Karpas-422 (cell line): ENCODE data around the gene RABAC1. TPM values are rescaled to one million over a fixed set of nuclear protein-coding genes. Genes with fewer than 3 reads are reported as not detected.

Source experiments
- DNase-seq: peaks from one replicate; pipeline ENCODE4 v3.0.0-alpha.2; 2015
- H2AFZ ChIP-seq: fragments of 200-600 bp; sonication (generic); 2 replicates; pipeline ENCODE4 v1.6.1; 2014; ENCODE audit warnings: antibody characterized with exemption, low read length, mixed read lengths
- H3K27ac ChIP-seq: fragments of 200-600 bp; sonication (generic); 2 replicates; pipeline ENCODE4 v1.5.1; 2014; ENCODE audit warnings: mild to moderate bottlenecking, low read length, moderate library complexity
- H3K27me3 ChIP-seq: fragments of 200-600 bp; sonication (generic); 2 replicates; pipeline ENCODE4 v1.6.1; 2014; ENCODE audit warnings: low read length, mixed read lengths
- H3K36me3 ChIP-seq: fragments of 200-600 bp; sonication (generic); 2 replicates; pipeline ENCODE4 v1.6.1; 2014; ENCODE audit warnings: low read length, mixed read lengths; ENCODE audit not compliant: insufficient read depth
- H3K4me1 ChIP-seq: fragments of 200-600 bp; sonication (generic); 2 replicates; pipeline ENCODE4 v1.6.1; 2014; ENCODE audit warnings: mild to moderate bottlenecking, low read length, mixed read lengths
- H3K4me2 ChIP-seq: fragments of 200-600 bp; sonication (generic); 2 replicates; pipeline ENCODE4 v1.6.1; 2014; ENCODE audit warnings: low read length, low read depth, mild to moderate bottlenecking; ENCODE audit not compliant: poor library complexity, severe bottlenecking
- H3K4me3 ChIP-seq: fragments of 200-600 bp; sonication (generic); 2 replicates; pipeline ENCODE4 v1.5.1; 2014; ENCODE audit warnings: mild to moderate bottlenecking, antibody characterized with exemption, low read length, mixed read lengths
- H3K79me2 ChIP-seq: fragments of 200-600 bp; sonication (generic); 2 replicates; pipeline ENCODE4 v1.6.1; 2014; ENCODE audit warnings: mild to moderate bottlenecking, low read length, mixed read lengths
- H3K9ac ChIP-seq: fragments of 200-600 bp; sonication (generic); 2 replicates; pipeline ENCODE4 v1.6.0; 2014; ENCODE audit warnings: low read length
- H3K9me2 ChIP-seq: fragments of 200-600 bp; sonication (generic), shearing (Covaris generic); replicated peaks from 2 replicates; pipeline ENCODE4 v1.6.0; 2014; ENCODE audit warnings: mild to moderate bottlenecking, low read length, moderate library complexity; ENCODE audit not compliant: insufficient read depth
- H3K9me3 ChIP-seq: fragments of 300-700, 200-600 bp; sonication (generic); 2 replicates; pipeline ENCODE4 v1.6.1; 2014; ENCODE audit warnings: low read length, mixed read lengths
- H4K20me1 ChIP-seq: fragments of 200-600 bp; sonication (generic); 2 replicates; pipeline ENCODE4 v1.6.1; 2014; ENCODE audit warnings: mild to moderate bottlenecking, antibody characterized with exemption, low read length, low read depth; ENCODE audit not compliant: insufficient read depth
- total RNA-seq: library from RNA; depleted of rRNA; stranded (reverse); fragments of >200 nt; shearing (Covaris generic); gene quantifications from 2 replicates; pipeline ENCODE4 v1.2.3, GENCODE V29; 2014; ENCODE audit warnings: low replicate concordance

The RABAC1 gene
- total RNA-seq, 1 experiment from 2014 or later = 270 TPM

DNA sequence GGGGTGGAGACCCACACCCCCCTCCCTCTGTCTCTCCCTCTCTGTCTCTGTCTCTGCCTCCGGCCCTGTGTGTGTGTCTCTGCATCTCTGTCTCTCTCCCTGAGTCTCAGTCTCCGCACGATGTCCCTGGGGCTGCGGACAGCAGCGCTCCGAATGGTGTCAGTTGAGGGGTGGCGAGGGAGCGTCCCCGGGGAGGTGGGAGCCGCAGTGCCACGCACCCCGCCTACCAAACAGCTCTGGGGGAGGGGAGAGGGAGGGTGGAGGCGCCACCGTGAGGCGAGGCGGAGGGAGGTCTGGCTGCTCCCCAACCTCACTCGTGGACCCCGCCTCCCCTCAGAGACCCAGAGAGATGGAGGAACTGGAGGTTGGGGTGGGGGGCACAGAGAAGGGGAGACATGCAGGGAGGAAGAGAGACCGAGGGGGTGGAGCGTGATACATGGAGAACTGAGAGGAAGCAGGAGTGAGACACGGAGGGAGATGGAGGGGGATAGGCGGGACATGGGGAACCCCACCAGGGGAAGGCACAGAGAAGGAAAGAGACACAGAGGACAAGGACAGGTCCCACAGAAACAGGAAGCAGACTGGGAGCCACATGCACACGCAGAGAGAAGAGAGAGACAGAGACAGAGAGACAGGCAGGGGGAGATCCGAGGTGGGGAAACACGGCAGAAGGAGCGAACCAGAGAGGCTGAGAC lies 38.1 kb downstream of the RABAC1 start:
- Histone ChIP-seq H3K36me3 (no peaks in the 10 kb centered on the region), H3K4me1 (no peaks in the 10 kb centered on the region), H3K9me3 (no peaks in the 10 kb centered on the region), H3K27me3 (no peaks in the 10 kb centered on the region), H3K4me3 (no peak overlapping the region), H2AFZ (no peak overlapping the region), H3K9me2 (no peaks in the 10 kb centered on the region), H3K27ac (no peak overlapping the region), H4K20me1 (no peaks in the 10 kb centered on the region), H3K9ac (no peak overlapping the region), H3K4me2 (no peak overlapping the region), H3K79me2 (no peaks in the 10 kb centered on the region)
- no peak for DNase-seq

GRCh38 chr19:41919948-41920712 lies 39.0 kb downstream of the RABAC1 start:
- no peaks in the 10 kb centered on the region for H3K9me3 ChIP-seq
- no peak for DNase-seq
- H4K20me1 ChIP-seq = 0 out of 2 replicates have a peak, but pooled peaks cover 5% of the 10 kb centered on the region
- H3K27ac ChIP-seq = no peak overlapping the region
- H3K4me1 ChIP-seq = no peaks in the 10 kb centered on the region
- H2AFZ ChIP-seq = no peak overlapping the region
- no peaks in the 10 kb centered on the region for H3K36me3 ChIP-seq
- no peak overlapping the region for H3K4me2 ChIP-seq
- H3K27me3 ChIP-seq = no peaks in the 10 kb centered on the region
- no peaks in the 10 kb centered on the region for H3K9me2 ChIP-seq
- H3K4me3 ChIP-seq = no peak overlapping the region
- H3K9ac ChIP-seq = no peak overlapping the region
- no peaks in the 10 kb centered on the region for H3K79me2 ChIP-seq

GRCh38 chr19:41918653-41919244 lies 40.4 kb downstream of the RABAC1 start:
- DNase-seq = no peak
- Histone ChIP-seq H3K9ac (no peak overlapping the region), H4K20me1 (peaks cover 5% of the 10 kb centered on the region; the same call in 1 of the 2 replicates), H3K79me2 (no peaks in the 10 kb centered on the region), H3K9me2 (no peaks in the 10 kb centered on the region), H3K27ac (no peak overlapping the region), H2AFZ (no peak overlapping the region), H3K4me3 (no peak overlapping the region), H3K9me3 (no peaks in the 10 kb centered on the region), H3K36me3 (no peaks in the 10 kb centered on the region), H3K4me1 (no peaks in the 10 kb centered on the region), H3K27me3 (no peaks in the 10 kb centered on the region), H3K4me2 (no peak overlapping the region)

- H3K9ac ChIP-seq = no peak overlapping the region
- peaks cover 8% of the 10 kb centered on the region; the same call in 1 of the 2 replicates for H4K20me1 ChIP-seq
- no peaks in the 10 kb centered on the region for H3K79me2 ChIP-seq
- H3K27me3 ChIP-seq = no peaks in the 10 kb centered on the region
- no peak overlapping the region for H3K4me2 ChIP-seq
- H3K9me2 ChIP-seq = no peaks in the 10 kb centered on the region
- no peak overlapping the region for H3K4me3 ChIP-seq
- no peaks in the 10 kb centered on the region for H3K36me3 ChIP-seq
- H3K4me1 ChIP-seq = no peaks in the 10 kb centered on the region
- H2AFZ ChIP-seq = no peak overlapping the region
- no peak overlapping the region for H3K27ac ChIP-seq
- no peak for DNase-seq
- no peaks in the 10 kb centered on the region for H3K9me3 ChIP-seq
Observed at GRCh38 chr19:41918095-41918494, 41.0 kb downstream of the RABAC1 start.

DNA sequence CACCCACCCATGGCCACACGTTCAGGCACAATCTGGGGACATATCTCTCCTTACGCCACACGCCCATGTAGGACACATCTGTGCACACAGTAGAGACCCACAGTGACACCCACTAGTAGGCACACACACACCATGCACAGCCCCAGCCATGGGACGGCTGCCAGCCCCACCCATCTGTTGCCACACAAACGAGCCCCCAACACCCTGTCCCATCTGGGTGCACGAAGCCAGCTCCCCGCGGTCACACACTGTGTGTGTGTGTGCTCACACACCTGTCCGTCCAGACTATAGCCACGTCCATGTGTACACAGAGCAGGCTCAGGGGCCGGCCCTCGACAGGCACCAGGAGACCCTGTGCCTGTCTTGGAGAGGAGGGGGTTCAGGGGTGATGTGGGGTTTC lies 41.4 kb downstream of the RABAC1 start:
- Histone ChIP-seq H3K4me1 (no peaks in the 10 kb centered on the region), H3K9me2 (no peaks in the 10 kb centered on the region), H3K4me2 (no peak overlapping the region), H3K79me2 (no peaks in the 10 kb centered on the region), H4K20me1 (peaks cover 8% of the 10 kb centered on the region; the same call in 1 of the 2 replicates), H3K9ac (no peak overlapping the region), H2AFZ (no peak overlapping the region), H3K27me3 (no peaks in the 10 kb centered on the region), H3K4me3 (no peak overlapping the region), H3K27ac (no peak overlapping the region), H3K36me3 (no peaks in the 10 kb centered on the region), H3K9me3 (no peaks in the 10 kb centered on the region)
- no peak for DNase-seq

DNA sequence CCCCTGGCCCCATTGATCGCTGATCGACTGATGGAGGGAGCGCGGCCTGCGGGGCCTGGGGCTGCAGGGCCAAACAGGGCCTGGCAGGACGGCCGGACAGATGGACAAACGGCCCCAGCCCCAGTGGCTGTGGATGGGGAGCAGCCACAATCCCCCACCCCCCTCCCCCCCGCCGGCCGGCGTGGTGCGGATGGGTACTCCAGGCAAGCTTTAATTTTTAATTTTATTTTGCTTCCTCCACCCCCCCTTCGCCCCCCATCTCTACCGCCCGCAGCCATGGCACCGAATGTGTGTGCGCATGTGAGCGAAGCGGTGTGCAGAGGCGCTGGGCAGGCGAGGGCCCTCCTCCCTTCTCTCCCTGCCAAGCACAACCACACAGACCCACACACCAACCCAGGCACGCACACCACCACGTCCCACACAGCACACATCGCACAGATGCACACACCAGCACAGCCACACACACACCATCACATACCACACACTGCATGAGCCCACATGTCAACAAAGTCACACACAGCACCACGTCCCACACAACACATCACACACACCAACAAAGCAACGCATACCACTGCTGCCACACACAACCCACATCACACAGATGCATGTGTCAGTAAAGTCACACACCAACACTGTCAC lies 43.2 kb downstream of the RABAC1 start:
- peaks cover 12% of the 10 kb centered on the region; the same call in 1 of the 2 replicates for H4K20me1 ChIP-seq
- no peak for DNase-seq
- no peak overlapping the region for H3K4me3 ChIP-seq
- peaks cover 10% of the 10 kb centered on the region for H3K4me1 ChIP-seq
- H3K9ac ChIP-seq = no peak overlapping the region
- no peaks in the 10 kb centered on the region for H3K27me3 ChIP-seq
- no peaks in the 10 kb centered on the region for H3K9me3 ChIP-seq
- no peak overlapping the region for H2AFZ ChIP-seq
- no peaks in the 10 kb centered on the region for H3K36me3 ChIP-seq
- no peaks in the 10 kb centered on the region for H3K79me2 ChIP-seq
- no peak overlapping the region for H3K27ac ChIP-seq
- no peak overlapping the region for H3K4me2 ChIP-seq
- no peaks in the 10 kb centered on the region for H3K9me2 ChIP-seq

- peaks cover 16% of the 10 kb centered on the region; the same call in 1 of the 2 replicates for H4K20me1 ChIP-seq
- no peak overlapping the region for H3K4me2 ChIP-seq
- H3K27ac ChIP-seq = no peak overlapping the region
- H3K4me3 ChIP-seq = no peak overlapping the region
- H3K9me3 ChIP-seq = no peaks in the 10 kb centered on the region
- no peak overlapping the region for H2AFZ ChIP-seq
- H3K4me1 ChIP-seq = peaks cover 10% of the 10 kb centered on the region
- DNase-seq = no peak
- H3K27me3 ChIP-seq = no peaks in the 10 kb centered on the region
- H3K9me2 ChIP-seq = no peaks in the 10 kb centered on the region
- no peaks in the 10 kb centered on the region for H3K36me3 ChIP-seq
- H3K9ac ChIP-seq = no peak overlapping the region
- H3K79me2 ChIP-seq = no peaks in the 10 kb centered on the region
Observed at GRCh38 chr19:41915021-41915775, 43.9 kb downstream of the RABAC1 start.
